Thoracic aorta (tissue), 2 donors: ENCODE results near the gene CUTA. TPM values are rescaled to one million over a fixed set of nuclear protein-coding genes. Genes with fewer than 3 reads are reported as not detected.

Experiments
- ATAC-seq: fragments of 150-250 bp; one replicate; pipeline ENCODE4 v1.8.0; 2017; ENCODE audit warnings: low read depth; ENCODE audit not compliant: insufficient number of reproducible peaks, low FRiP score
- DNase-seq: peaks from one replicate; pipeline ENCODE4 v3.0.0-alpha.2; 2020; ENCODE audit warnings: low spot score
- H3K27ac ChIP-seq, 2 donors: fragments of 200-600 bp; sonication (generic); 1 replicate in 1 of 2; 2 replicates in 1 of 2; pipeline ENCODE4 v1.5.1; 2016; ENCODE audit warnings: mild to moderate bottlenecking in 2 of 2, moderate library complexity in 2 of 2
- H3K27me3 ChIP-seq: fragments of 200-600 bp; sonication (generic); replicated peaks from 2 replicates; pipeline ENCODE4 v1.6.0; 2016; ENCODE audit warnings: mild to moderate bottlenecking; ENCODE audit not compliant: insufficient read depth
- H3K36me3 ChIP-seq: fragments of 200-600 bp; sonication (generic); one replicate; pipeline ENCODE4 v1.5.1; 2016
- H3K4me1 ChIP-seq, 2 donors: fragments of 200-600 bp; sonication (generic); 1 replicate in 1 of 2; 2 replicates in 1 of 2; pipeline versions ENCODE4 v1.5.1 to v1.6.0; 2016; ENCODE audit warnings: low read depth in 2 of 2, mild to moderate bottlenecking in 1 of 2; ENCODE audit not compliant: control insufficient read depth in 1 of 2
- H3K4me3 ChIP-seq: fragments of 200-600 bp; sonication (generic); 2 replicates; pipeline ENCODE4 v1.5.1; 2016; ENCODE audit warnings: mild to moderate bottlenecking
- H3K9me3 ChIP-seq: fragments of 200-600 bp; sonication (generic); 2 replicates; pipeline ENCODE4 v1.5.1; 2016
- total RNA-seq, 2 donors: library from RNA; depleted of rRNA; stranded (reverse); fragments of >200 nt; gene quantifications; one replicate each; pipeline versions ENCODE4 v1.1.0 to v1.2.3, GENCODE V29; 2016
- TF ChIP-seq, protein P1 (sequence below): fragments of 200-600 bp; sonication (generic); IDR thresholded peaks from one replicate; pipeline ENCODE4 v1.5.1; 2019; ENCODE audit warnings: antibody characterized with exemption

The CUTA gene
- total RNA-seq, 2 donors from 2014 or later, result 60.3 to 207 TPM

- H3K4me3 ChIP-seq, result no peak overlapping the region
- ATAC-seq, result no peak
- H3K27ac ChIP-seq, result no peak overlapping the region
- no peaks in the 10 kb centered on the region for H3K9me3 ChIP-seq
- TF ChIP-seq, protein P1, sequence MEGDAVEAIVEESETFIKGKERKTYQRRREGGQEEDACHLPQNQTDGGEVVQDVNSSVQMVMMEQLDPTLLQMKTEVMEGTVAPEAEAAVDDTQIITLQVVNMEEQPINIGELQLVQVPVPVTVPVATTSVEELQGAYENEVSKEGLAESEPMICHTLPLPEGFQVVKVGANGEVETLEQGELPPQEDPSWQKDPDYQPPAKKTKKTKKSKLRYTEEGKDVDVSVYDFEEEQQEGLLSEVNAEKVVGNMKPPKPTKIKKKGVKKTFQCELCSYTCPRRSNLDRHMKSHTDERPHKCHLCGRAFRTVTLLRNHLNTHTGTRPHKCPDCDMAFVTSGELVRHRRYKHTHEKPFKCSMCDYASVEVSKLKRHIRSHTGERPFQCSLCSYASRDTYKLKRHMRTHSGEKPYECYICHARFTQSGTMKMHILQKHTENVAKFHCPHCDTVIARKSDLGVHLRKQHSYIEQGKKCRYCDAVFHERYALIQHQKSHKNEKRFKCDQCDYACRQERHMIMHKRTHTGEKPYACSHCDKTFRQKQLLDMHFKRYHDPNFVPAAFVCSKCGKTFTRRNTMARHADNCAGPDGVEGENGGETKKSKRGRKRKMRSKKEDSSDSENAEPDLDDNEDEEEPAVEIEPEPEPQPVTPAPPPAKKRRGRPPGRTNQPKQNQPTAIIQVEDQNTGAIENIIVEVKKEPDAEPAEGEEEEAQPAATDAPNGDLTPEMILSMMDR, result no peak
- DNase-seq, result no peak
- no peaks in the 10 kb centered on the region for H3K27me3 ChIP-seq
- no peaks in the 10 kb centered on the region for H3K4me1 ChIP-seq
- no peaks in the 10 kb centered on the region for H3K36me3 ChIP-seq
These were observed 50.7 kb downstream of the CUTA start for GRCh38 chr6:33367009-33367714.

Other genes with a start within 250 kb of the CUTA start
- gene COL11A2, start 225.6 kb downstream of the CUTA start, total RNA-seq, result 1 to 10 TPM; 1.9 to 3.4 TPM
- 10 to 100 TPM; 38.7 to 47.2 TPM for gene RXRB, start 217.4 kb downstream of the CUTA start, total RNA-seq
- gene SLC39A7, start 217.2 kb downstream of the CUTA start, total RNA-seq, result 100 to 1,000 TPM in 1 of 2 donors, 10 to 100 TPM in 1; 71.3 to 106 TPM
- 10 to 100 TPM in 1 of 2 donors, 1 to 10 TPM in 1; 4.0 to 15.0 TPM for gene HSD17B8, start 213.5 kb downstream of the CUTA start, total RNA-seq
- gene RING1, start 209.6 kb downstream of the CUTA start, total RNA-seq, result 10 to 100 TPM; 13.2 to 17.3 TPM
- gene VPS52, start 146.2 kb downstream of the CUTA start, total RNA-seq, result 10 to 100 TPM; 31.4 to 43.2 TPM
- gene RPS18, start 146.0 kb downstream of the CUTA start, total RNA-seq, result 1,000 to 10,000 TPM; 1,163 to 1,178 TPM
- gene B3GALT4, start 141.0 kb downstream of the CUTA start, total RNA-seq, result 10 to 100 TPM; 18.1 to 27.3 TPM
- gene WDR46, start 128.9 kb downstream of the CUTA start, total RNA-seq, result 10 to 100 TPM; 42.6 to 60.3 TPM
- gene PFDN6, start 128.5 kb downstream of the CUTA start, total RNA-seq, result 10 to 100 TPM; 26.8 to 31.9 TPM
- gene RGL2, start 119.2 kb downstream of the CUTA start, total RNA-seq, result 10 to 100 TPM; 49.9 to 83.5 TPM
- 100 to 1,000 TPM in 1 of 2 donors, 10 to 100 TPM in 1; 88.0 to 107 TPM for gene TAPBP, start 104.0 kb downstream of the CUTA start, total RNA-seq
- 10 to 100 TPM; 15.0 to 29.5 TPM for gene ZBTB22, start 100.4 kb downstream of the CUTA start, total RNA-seq
- gene DAXX, start 95.1 kb downstream of the CUTA start, total RNA-seq, result 10 to 100 TPM; 32.4 to 78.5 TPM
- under 1 TPM; 0.81 to 0.85 TPM for gene KIFC1, start 26.3 kb downstream of the CUTA start, total RNA-seq
- gene PHF1, start 7.1 kb downstream of the CUTA start, total RNA-seq, result 100 to 1,000 TPM in 1 of 2 donors, 10 to 100 TPM in 1; 82.0 to 104 TPM
- 10 to 100 TPM; 16.2 to 24.6 TPM for gene SYNGAP1, start 2.0 kb upstream of the CUTA start, total RNA-seq
- 1 to 10 TPM; 1.1 to 7.1 TPM for gene ZBTB9, start 36.5 kb upstream of the CUTA start, total RNA-seq
- gene BAK1, start 162.2 kb upstream of the CUTA start, total RNA-seq, result 10 to 100 TPM; 13.8 to 14.0 TPM
- gene ITPR3, start 203.2 kb upstream of the CUTA start, total RNA-seq, result 10 to 100 TPM; 15.2 to 21.2 TPM